HEK293 (cell line): ENCODE measurements around the gene ABHD17C.
A peak's percentile ranks its signal among the peaks of the same experiment; 100 is the strongest.

ENCODE experiments used
- CTCF ChIA-PET: fragments of 350-600 bp; formaldehyde crosslinking; extraction: SDS; loops from one replicate; lab custom pipeline; 2021; ENCODE audit warnings: antibody characterized with exemption; lab: Yijun Ruan, JAX
- POLR2A ChIA-PET: fragments of 300-600 bp; formaldehyde crosslinking; extraction: SDS; loops from one replicate; lab custom pipeline; 2020; ENCODE audit warnings: antibody characterized with exemption, inconsistent platforms; lab: Yijun Ruan, JAX
- H3K27ac ChIP-seq: fragments of 200-500 bp; sonication (Bioruptor generic); 2 replicates; pipeline ENCODE4 v1.5.1; 2014; ENCODE audit warnings: low read depth, low read length, control low read depth, inconsistent platforms; ENCODE audit errors: extremely low read depth
- H3K36me3 ChIP-seq, 2 experiments: fragments of 200-500 bp in 1 of 2; sonication (Bioruptor generic) in 1 of 2; 1 replicate in 1 of 2; 2 replicates in 1 of 2; pipeline ENCODE4 v1.5.1; 2014 to 2017; ENCODE audit warnings: inconsistent platforms in 2 of 2, low read length in 2 of 2; ENCODE audit not compliant: control insufficient read depth in 2 of 2, insufficient read depth in 1 of 2
- H3K4me1 ChIP-seq: fragments of 200-500 bp; sonication (Bioruptor generic); 2 replicates; pipeline ENCODE4 v1.5.1; 2014; ENCODE audit warnings: mild to moderate bottlenecking, low read length, inconsistent platforms; ENCODE audit not compliant: control insufficient read depth, insufficient read depth
- H3K4me3 ChIP-seq: 2 replicates; pipeline ENCODE4 v1.5.1; 2011; ENCODE audit warnings: low read depth, mild to moderate bottlenecking, control low read depth, low read length, moderate library complexity
- H3K9me3 ChIP-seq: fragments of 200-500 bp; sonication (Bioruptor generic); 2 replicates; pipeline ENCODE4 v1.5.1; 2014; ENCODE audit warnings: low read depth, low read length, inconsistent platforms; ENCODE audit not compliant: control insufficient read depth, insufficient read depth
- CTCF ChIP-seq: fragments of 450-650 bp; formaldehyde crosslinking; IDR thresholded peaks from 2 replicates; pipeline ENCODE4 v1.5.1; 2016; ENCODE audit warnings: missing biosample characterization, missing genetic modification characterization
- GLIS1 ChIP-seq: fragments of 450-650 bp; formaldehyde crosslinking; IDR thresholded peaks from 2 replicates; pipeline ENCODE4 v1.5.1; 2016; ENCODE audit warnings: missing biosample characterization, missing genetic modification characterization
- KLF10 ChIP-seq: fragments of 450-650 bp; IDR thresholded peaks from 2 replicates; pipeline ENCODE4 v1.5.1; 2018; ENCODE audit warnings: missing biosample characterization, mild to moderate bottlenecking, missing genetic modification characterization
- MEIS1 ChIP-seq: sonication (generic); formaldehyde crosslinking; IDR thresholded peaks from 2 replicates; pipeline ENCODE4 v1.8.1; 2022; ENCODE audit warnings: missing genetic modification reagents, mild to moderate bottlenecking, borderline replicate concordance
- SCRT2 ChIP-seq: fragments of 450-650 bp; formaldehyde crosslinking; IDR thresholded peaks from 2 replicates; pipeline ENCODE4 v1.5.1; 2016; ENCODE audit warnings: missing biosample characterization, missing genetic modification characterization
- SP7 ChIP-seq: fragments of 450-650 bp; formaldehyde crosslinking; IDR thresholded peaks from 2 replicates; pipeline ENCODE4 v1.5.1; 2016; ENCODE audit warnings: missing biosample characterization, missing genetic modification characterization
- ZEB2 ChIP-seq: fragments of 450-650 bp; formaldehyde crosslinking; IDR thresholded peaks from 2 replicates; pipeline ENCODE4 v1.5.1; 2016; ENCODE audit warnings: missing biosample characterization, missing genetic modification characterization
- ZNF184 ChIP-seq: fragments of 450-650 bp; IDR thresholded peaks from 2 replicates; pipeline ENCODE4 v1.5.1; 2018; ENCODE audit warnings: missing biosample characterization, mild to moderate bottlenecking, missing genetic modification characterization
- ZNF274 ChIP-seq, 2 experiments: fragments of 200-500 bp in 1 of 2; fragments of 450-650 bp in 1 of 2; sonication (Bioruptor generic) in 1 of 2; formaldehyde crosslinking in 1 of 2; IDR thresholded peaks; 2 replicates each; pipeline versions ENCODE4 v1.5.1 to v1.6.1; 2014 to 2016; ENCODE audit warnings: borderline replicate concordance in 1 of 2, inconsistent platforms in 1 of 2, low read length in 1 of 2, missing biosample characterization in 1 of 2, missing genetic modification characterization in 1 of 2
- ZNF302 ChIP-seq: fragments of 450-650 bp; formaldehyde crosslinking; IDR thresholded peaks from 2 replicates; pipeline ENCODE4 v1.5.1; 2016; ENCODE audit warnings: missing biosample characterization, missing genetic modification characterization, low read depth
- ZNF549 ChIP-seq: fragments of 450-650 bp; IDR thresholded peaks from 2 replicates; pipeline ENCODE4 v1.5.1; 2018; ENCODE audit warnings: missing biosample characterization, missing genetic modification characterization, mild to moderate bottlenecking, inconsistent platforms, moderate library complexity
- ZNF596 ChIP-seq: fragments of 450-650 bp; IDR thresholded peaks from 2 replicates; pipeline ENCODE4 v1.5.0; 2018; ENCODE audit warnings: missing biosample characterization, mild to moderate bottlenecking, missing genetic modification characterization, moderate library complexity
- ZNF76 ChIP-seq: fragments of 450-650 bp; formaldehyde crosslinking; IDR thresholded peaks from 2 replicates; pipeline ENCODE4; 2016; ENCODE audit warnings: low read depth, missing biosample characterization, missing genetic modification characterization, borderline replicate concordance
- ZNF785 ChIP-seq: fragments of 450-650 bp; formaldehyde crosslinking; IDR thresholded peaks from 2 replicates; pipeline ENCODE4 v1.5.1; 2016; ENCODE audit warnings: missing biosample characterization, missing genetic modification characterization
- TF ChIP-seq, protein P1 (sequence below): fragments of 450-650 bp; formaldehyde crosslinking; IDR thresholded peaks from 2 replicates; pipeline ENCODE4 v1.5.1; 2016; ENCODE audit warnings: missing biosample characterization, missing genetic modification characterization
- TF ChIP-seq, protein P2 (sequence below): fragments of 450-650 bp; formaldehyde crosslinking; IDR thresholded peaks from 2 replicates; pipeline ENCODE4 v1.5.1; 2016; ENCODE audit warnings: missing biosample characterization, missing genetic modification characterization, low read depth
- TF ChIP-seq, protein P3 (sequence below): fragments of 450-650 bp; formaldehyde crosslinking; IDR thresholded peaks from 2 replicates; pipeline ENCODE4 v1.5.1; 2017; ENCODE audit warnings: missing biosample characterization, missing genetic modification characterization
- TF ChIP-seq, protein P4 (sequence below): fragments of 450-650 bp; formaldehyde crosslinking; IDR thresholded peaks from 2 replicates; pipeline ENCODE4 v1.5.1; 2017; ENCODE audit warnings: missing biosample characterization, missing genetic modification characterization
- TF ChIP-seq, protein P5 (sequence below): sonication (generic); formaldehyde crosslinking; IDR thresholded peaks from 2 replicates; pipeline ENCODE4 v1.8.1; 2022; ENCODE audit warnings: mild to moderate bottlenecking, moderate library complexity, missing genetic modification reagents

The ABHD17C gene

GRCh38 chr15:80745888-80746287 is 50.8 kb downstream of the ABHD17C start:
- CTCF ChIA-PET, result no interaction called here
- H3K9me3 ChIP-seq, result no peaks in the 10 kb centered on the region
- H3K4me1 ChIP-seq, result peaks cover 29% of the 10 kb centered on the region
- H3K4me3 ChIP-seq, result no peak overlapping the region
- POLR2A ChIA-PET, result no interaction called here
- TF ChIP-seq ZNF549, result no peak
- TF ChIP-seq GLIS1, result no peak
- TF ChIP-seq ZNF274 (IDR thresholded peaks at IDR 0.05; ENCODE audit: low read length), result no peak
- TF ChIP-seq ZNF274 (tag by site-specific recombination; IDR thresholded peaks at IDR 0.05; ENCODE audit: borderline replicate concordance), result no peak
- TF ChIP-seq, protein P1, sequence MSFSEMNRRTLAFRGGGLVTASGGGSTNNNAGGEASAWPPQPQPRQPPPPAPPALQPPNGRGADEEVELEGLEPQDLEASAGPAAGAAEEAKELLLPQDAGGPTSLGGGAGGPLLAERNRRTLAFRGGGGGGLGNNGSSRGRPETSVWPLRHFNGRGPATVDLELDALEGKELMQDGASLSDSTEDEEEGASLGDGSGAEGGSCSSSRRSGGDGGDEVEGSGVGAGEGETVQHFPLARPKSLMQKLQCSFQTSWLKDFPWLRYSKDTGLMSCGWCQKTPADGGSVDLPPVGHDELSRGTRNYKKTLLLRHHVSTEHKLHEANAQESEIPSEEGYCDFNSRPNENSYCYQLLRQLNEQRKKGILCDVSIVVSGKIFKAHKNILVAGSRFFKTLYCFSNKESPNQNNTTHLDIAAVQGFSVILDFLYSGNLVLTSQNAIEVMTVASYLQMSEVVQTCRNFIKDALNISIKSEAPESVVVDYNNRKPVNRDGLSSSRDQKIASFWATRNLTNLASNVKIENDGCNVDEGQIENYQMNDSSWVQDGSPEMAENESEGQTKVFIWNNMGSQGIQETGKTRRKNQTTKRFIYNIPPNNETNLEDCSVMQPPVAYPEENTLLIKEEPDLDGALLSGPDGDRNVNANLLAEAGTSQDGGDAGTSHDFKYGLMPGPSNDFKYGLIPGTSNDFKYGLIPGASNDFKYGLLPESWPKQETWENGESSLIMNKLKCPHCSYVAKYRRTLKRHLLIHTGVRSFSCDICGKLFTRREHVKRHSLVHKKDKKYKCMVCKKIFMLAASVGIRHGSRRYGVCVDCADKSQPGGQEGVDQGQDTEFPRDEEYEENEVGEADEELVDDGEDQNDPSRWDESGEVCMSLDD, result no peak
- peak; percentile 99 for TF ChIP-seq ZNF184 (tag by site-specific recombination)
- TF ChIP-seq, protein P2, sequence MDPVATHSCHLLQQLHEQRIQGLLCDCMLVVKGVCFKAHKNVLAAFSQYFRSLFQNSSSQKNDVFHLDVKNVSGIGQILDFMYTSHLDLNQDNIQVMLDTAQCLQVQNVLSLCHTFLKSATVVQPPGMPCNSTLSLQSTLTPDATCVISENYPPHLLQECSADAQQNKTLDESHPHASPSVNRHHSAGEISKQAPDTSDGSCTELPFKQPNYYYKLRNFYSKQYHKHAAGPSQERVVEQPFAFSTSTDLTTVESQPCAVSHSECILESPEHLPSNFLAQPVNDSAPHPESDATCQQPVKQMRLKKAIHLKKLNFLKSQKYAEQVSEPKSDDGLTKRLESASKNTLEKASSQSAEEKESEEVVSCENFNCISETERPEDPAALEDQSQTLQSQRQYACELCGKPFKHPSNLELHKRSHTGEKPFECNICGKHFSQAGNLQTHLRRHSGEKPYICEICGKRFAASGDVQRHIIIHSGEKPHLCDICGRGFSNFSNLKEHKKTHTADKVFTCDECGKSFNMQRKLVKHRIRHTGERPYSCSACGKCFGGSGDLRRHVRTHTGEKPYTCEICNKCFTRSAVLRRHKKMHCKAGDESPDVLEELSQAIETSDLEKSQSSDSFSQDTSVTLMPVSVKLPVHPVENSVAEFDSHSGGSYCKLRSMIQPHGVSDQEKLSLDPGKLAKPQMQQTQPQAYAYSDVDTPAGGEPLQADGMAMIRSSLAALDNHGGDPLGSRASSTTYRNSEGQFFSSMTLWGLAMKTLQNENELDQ, result no peak
- no peak for TF ChIP-seq ZNF785 (tag by site-specific recombination)
- H3K27ac ChIP-seq, result no peak overlapping the region
- peaks cover 4 to 9% of the 10 kb centered on the region in 2 experiments; a peak in 2 of 3 replicates for H3K36me3 ChIP-seq

DNA sequence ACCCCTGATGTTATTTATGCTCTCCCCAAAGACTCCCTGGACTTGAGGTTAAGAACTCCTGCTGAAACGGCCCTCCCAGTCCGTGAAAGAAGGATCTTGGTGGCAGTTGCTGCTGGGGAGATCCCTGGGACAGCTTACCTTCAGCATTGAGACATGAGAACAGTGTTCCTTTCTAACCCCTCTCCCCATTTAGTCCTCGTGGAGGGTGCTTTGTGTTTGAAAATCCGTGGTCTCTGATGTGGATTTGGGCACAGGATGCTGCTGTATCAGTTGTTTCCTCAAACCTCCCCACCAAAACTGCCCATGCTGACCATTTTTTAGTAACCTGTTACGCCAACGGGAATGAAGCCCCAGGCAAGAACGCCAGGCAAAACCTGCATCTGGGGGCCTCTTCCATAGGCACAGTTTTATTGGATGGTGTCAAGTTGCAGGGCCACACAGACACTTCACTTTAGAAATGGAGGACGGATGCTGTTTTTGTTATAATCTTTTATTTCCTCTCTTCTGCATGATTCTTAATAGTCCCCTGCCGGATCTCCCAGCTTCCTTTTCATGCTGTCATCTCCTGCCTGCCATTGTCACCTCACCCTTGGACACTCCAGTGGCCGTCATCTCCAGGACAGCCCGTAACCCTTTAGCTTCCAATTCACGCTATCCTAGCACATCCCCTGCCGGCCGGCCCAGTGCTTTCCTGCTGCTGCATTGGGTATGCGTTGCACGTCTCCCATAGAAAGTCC is 52.4 kb downstream of the ABHD17C start:
- Histone ChIP-seq H3K36me3 (peaks cover 4 to 9% of the 10 kb centered on the region in 2 experiments; a peak in 2 of 3 replicates), H3K9me3 (no peaks in the 10 kb centered on the region), H3K4me1 (peaks cover 29% of the 10 kb centered on the region), H3K27ac (no peak overlapping the region), H3K4me3 (no peak overlapping the region)
- CTCF ChIA-PET, result interaction anchor here (1.0 to 1.1 kb wide), 2 partner anchors 29 to 88 kb away, joined by 3 read pairs; no protein-coding TSS in a partner anchor
- POLR2A ChIA-PET, result no interaction called here
- TF ChIP-seq, protein P3, sequence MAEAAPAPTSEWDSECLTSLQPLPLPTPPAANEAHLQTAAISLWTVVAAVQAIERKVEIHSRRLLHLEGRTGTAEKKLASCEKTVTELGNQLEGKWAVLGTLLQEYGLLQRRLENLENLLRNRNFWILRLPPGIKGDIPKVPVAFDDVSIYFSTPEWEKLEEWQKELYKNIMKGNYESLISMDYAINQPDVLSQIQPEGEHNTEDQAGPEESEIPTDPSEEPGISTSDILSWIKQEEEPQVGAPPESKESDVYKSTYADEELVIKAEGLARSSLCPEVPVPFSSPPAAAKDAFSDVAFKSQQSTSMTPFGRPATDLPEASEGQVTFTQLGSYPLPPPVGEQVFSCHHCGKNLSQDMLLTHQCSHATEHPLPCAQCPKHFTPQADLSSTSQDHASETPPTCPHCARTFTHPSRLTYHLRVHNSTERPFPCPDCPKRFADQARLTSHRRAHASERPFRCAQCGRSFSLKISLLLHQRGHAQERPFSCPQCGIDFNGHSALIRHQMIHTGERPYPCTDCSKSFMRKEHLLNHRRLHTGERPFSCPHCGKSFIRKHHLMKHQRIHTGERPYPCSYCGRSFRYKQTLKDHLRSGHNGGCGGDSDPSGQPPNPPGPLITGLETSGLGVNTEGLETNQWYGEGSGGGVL (tag by site-specific recombination), result no peak
- TF ChIP-seq, protein P1, result no peak
- TF ChIP-seq, protein P4, sequence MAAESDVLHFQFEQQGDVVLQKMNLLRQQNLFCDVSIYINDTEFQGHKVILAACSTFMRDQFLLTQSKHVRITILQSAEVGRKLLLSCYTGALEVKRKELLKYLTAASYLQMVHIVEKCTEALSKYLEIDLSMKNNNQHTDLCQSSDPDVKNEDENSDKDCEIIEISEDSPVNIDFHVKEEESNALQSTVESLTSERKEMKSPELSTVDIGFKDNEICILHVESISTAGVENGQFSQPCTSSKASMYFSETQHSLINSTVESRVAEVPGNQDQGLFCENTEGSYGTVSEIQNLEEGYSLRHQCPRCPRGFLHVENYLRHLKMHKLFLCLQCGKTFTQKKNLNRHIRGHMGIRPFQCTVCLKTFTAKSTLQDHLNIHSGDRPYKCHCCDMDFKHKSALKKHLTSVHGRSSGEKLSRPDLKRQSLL (tag by site-specific recombination), result no peak
- TF ChIP-seq MEIS1 (CRISPR knock-in tag) (no peak), ZNF76 (no peak), KLF10 (tag by site-specific recombination) (no peak), ZNF596 (no peak), ZEB2 (tag by site-specific recombination) (0 out of 2 replicates have a peak, but pooled peaks have one; percentile 33), CTCF (tag by site-specific recombination) (peak; percentile 85), SCRT2 (peak; percentile 94), SP7 (no peak), ZNF302 (tag by site-specific recombination) (no peak)
- TF ChIP-seq, protein P5, sequence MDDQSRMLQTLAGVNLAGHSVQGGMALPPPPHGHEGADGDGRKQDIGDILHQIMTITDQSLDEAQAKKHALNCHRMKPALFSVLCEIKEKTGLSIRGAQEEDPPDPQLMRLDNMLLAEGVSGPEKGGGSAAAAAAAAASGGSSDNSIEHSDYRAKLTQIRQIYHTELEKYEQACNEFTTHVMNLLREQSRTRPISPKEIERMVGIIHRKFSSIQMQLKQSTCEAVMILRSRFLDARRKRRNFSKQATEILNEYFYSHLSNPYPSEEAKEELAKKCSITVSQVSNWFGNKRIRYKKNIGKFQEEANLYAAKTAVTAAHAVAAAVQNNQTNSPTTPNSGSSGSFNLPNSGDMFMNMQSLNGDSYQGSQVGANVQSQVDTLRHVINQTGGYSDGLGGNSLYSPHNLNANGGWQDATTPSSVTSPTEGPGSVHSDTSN (CRISPR knock-in tag), result no peak
